ENCODE data around the gene TTLL6.
"Not testable (repeated sequence)": the region's sequence is repeated elsewhere in the genome, so short reads cannot be mapped to it uniquely, and the experiment has no call there.

TTLL6 gene

GRCh38 chr17:48814504-48814903, 2.5 kb downstream of the TTLL6 start:
- Histone ChIP-seq H3K27me3 (ENCODE audit: control insufficient read depth, insufficient read depth, low read length) (peaks cover 18% of the 10 kb centered on the region), H3K9ac (ENCODE audit: low read length) (no peak overlapping the region), H3K27ac (ENCODE audit: low read depth, low read length) (no peak overlapping the region), H3K4me3 (ENCODE audit: low read depth, low read length) (no peak overlapping the region), H3K4me1 (ENCODE audit: control insufficient read depth, insufficient read depth, low read length) (peaks cover 20% of the 10 kb centered on the region), H3K36me3 (ENCODE audit: control insufficient read depth, insufficient read depth, low read length) (no peaks in the 10 kb centered on the region), H3K9me3 (ENCODE audit: control insufficient read depth, insufficient read depth, low read depth, low read length) (no peaks in the 10 kb centered on the region)

- H3K9ac ChIP-seq (ENCODE audit: low read length) = no peak overlapping the region
- H3K4me3 ChIP-seq (ENCODE audit: low read depth, low read length) = no peak overlapping the region
- no peaks in the 10 kb centered on the region for H3K36me3 ChIP-seq (ENCODE audit: control insufficient read depth, insufficient read depth, low read length)
- no peaks in the 10 kb centered on the region for H3K9me3 ChIP-seq (ENCODE audit: control insufficient read depth, insufficient read depth, low read depth, low read length)
- H3K27me3 ChIP-seq (ENCODE audit: control insufficient read depth, insufficient read depth, low read length) = peaks cover 18% of the 10 kb centered on the region
- H3K4me1 ChIP-seq (ENCODE audit: control insufficient read depth, insufficient read depth, low read length) = no peaks in the 10 kb centered on the region
- H3K27ac ChIP-seq (ENCODE audit: low read depth, low read length) = no peak overlapping the region
Observed at GRCh38 chr17:48812001-48812400, 5.0 kb downstream of the TTLL6 start.

GRCh38 chr17:48809182-48809581, 7.8 kb downstream of the TTLL6 start:
- no peak overlapping the region for H3K27ac ChIP-seq (ENCODE audit: low read depth, low read length)

GRCh38 chr17:48804936-48805411, 12.1 kb downstream of the TTLL6 start:
- H3K27ac ChIP-seq (ENCODE audit: low read depth, low read length) = no peak overlapping the region
- no peaks in the 10 kb centered on the region for H3K36me3 ChIP-seq (ENCODE audit: control insufficient read depth, insufficient read depth, low read length)
- H3K4me1 ChIP-seq (ENCODE audit: control insufficient read depth, insufficient read depth, low read length) = no peaks in the 10 kb centered on the region
- no peak overlapping the region for H3K9ac ChIP-seq (ENCODE audit: low read length)
- H3K4me3 ChIP-seq (ENCODE audit: low read depth, low read length) = peak overlapping the region; percentile 19
- H3K27me3 ChIP-seq (ENCODE audit: control insufficient read depth, insufficient read depth, low read length) = no peaks in the 10 kb centered on the region
- H3K9me3 ChIP-seq (ENCODE audit: control insufficient read depth, insufficient read depth, low read depth, low read length) = no peaks in the 10 kb centered on the region

More at GRCh38 chr17:48809182-48809581, 7.8 kb downstream of the TTLL6 start:
- Histone ChIP-seq H3K36me3 (ENCODE audit: control insufficient read depth, insufficient read depth, low read length) (no peaks in the 10 kb centered on the region), H3K4me3 (ENCODE audit: low read depth, low read length) (no peak overlapping the region), H3K27me3 (ENCODE audit: control insufficient read depth, insufficient read depth, low read length) (no peaks in the 10 kb centered on the region), H3K9ac (ENCODE audit: low read length) (no peak overlapping the region), H3K4me1 (ENCODE audit: control insufficient read depth, insufficient read depth, low read length) (no peaks in the 10 kb centered on the region), H3K9me3 (ENCODE audit: control insufficient read depth, insufficient read depth, low read depth, low read length) (no peaks in the 10 kb centered on the region)

- Histone ChIP-seq H3K4me1 (ENCODE audit: control insufficient read depth, insufficient read depth, low read length) (no peaks in the 10 kb centered on the region), H3K27me3 (ENCODE audit: control insufficient read depth, insufficient read depth, low read length) (no peaks in the 10 kb centered on the region), H3K9ac (ENCODE audit: low read length) (no peak overlapping the region), H3K9me3 (ENCODE audit: control insufficient read depth, insufficient read depth, low read depth, low read length) (no peaks in the 10 kb centered on the region), H3K4me3 (ENCODE audit: low read depth, low read length) (no peak overlapping the region), H3K27ac (ENCODE audit: low read depth, low read length) (no peak overlapping the region), H3K36me3 (ENCODE audit: control insufficient read depth, insufficient read depth, low read length) (no peaks in the 10 kb centered on the region)
Observed at GRCh38 chr17:48800626-48801217, 16.3 kb downstream of the TTLL6 start.

- no peaks in the 10 kb centered on the region for H3K4me1 ChIP-seq (ENCODE audit: control insufficient read depth, insufficient read depth, low read length)
- no peaks in the 10 kb centered on the region for H3K9me3 ChIP-seq (ENCODE audit: control insufficient read depth, insufficient read depth, low read depth, low read length)
- peaks cover 4% of the 10 kb centered on the region; the same call in 1 of the 2 replicates for H3K27me3 ChIP-seq (ENCODE audit: control insufficient read depth, insufficient read depth, low read length)
- H3K4me3 ChIP-seq (ENCODE audit: low read depth, low read length) = no peak overlapping the region
- no peaks in the 10 kb centered on the region for H3K36me3 ChIP-seq (ENCODE audit: control insufficient read depth, insufficient read depth, low read length)
- no peak overlapping the region for H3K27ac ChIP-seq (ENCODE audit: low read depth, low read length)
- no peak overlapping the region for H3K9ac ChIP-seq (ENCODE audit: low read length)
Observed at GRCh38 chr17:48799069-48799723, 17.8 kb downstream of the TTLL6 start.

- not testable (repeated sequence) for H3K4me1 ChIP-seq (ENCODE audit: control insufficient read depth, insufficient read depth, low read length); H3K9me3 ChIP-seq (ENCODE audit: control insufficient read depth, insufficient read depth, low read depth, low read length); H3K27ac ChIP-seq (ENCODE audit: low read depth, low read length); H3K36me3 ChIP-seq (ENCODE audit: control insufficient read depth, insufficient read depth, low read length); H3K9ac ChIP-seq (ENCODE audit: low read length); H3K4me3 ChIP-seq (ENCODE audit: low read depth, low read length)
- peaks cover 33% of the 10 kb centered on the region; the same call in 1 of the 2 replicates for H3K27me3 ChIP-seq (ENCODE audit: control insufficient read depth, insufficient read depth, low read length)
Observed at GRCh38 chr17:48796163-48796522, 20.9 kb downstream of the TTLL6 start.

- H3K4me1 ChIP-seq (ENCODE audit: control insufficient read depth, insufficient read depth, low read length) = peaks cover 9% of the 10 kb centered on the region
- no peaks in the 10 kb centered on the region for H3K9me3 ChIP-seq (ENCODE audit: control insufficient read depth, insufficient read depth, low read depth, low read length)
- H3K27me3 ChIP-seq (ENCODE audit: control insufficient read depth, insufficient read depth, low read length) = peaks cover 36% of the 10 kb centered on the region
- H3K27ac ChIP-seq (ENCODE audit: low read depth, low read length) = no peak overlapping the region
- no peak overlapping the region for H3K9ac ChIP-seq (ENCODE audit: low read length)
- no peaks in the 10 kb centered on the region for H3K36me3 ChIP-seq (ENCODE audit: control insufficient read depth, insufficient read depth, low read length)
- no peak overlapping the region for H3K4me3 ChIP-seq (ENCODE audit: low read depth, low read length)
Observed at GRCh38 chr17:48795444-48796162, 21.4 kb downstream of the TTLL6 start.

- H3K27ac ChIP-seq (ENCODE audit: low read depth, low read length) = no peak overlapping the region
- H3K36me3 ChIP-seq (ENCODE audit: control insufficient read depth, insufficient read depth, low read length) = no peaks in the 10 kb centered on the region
- H3K4me1 ChIP-seq (ENCODE audit: control insufficient read depth, insufficient read depth, low read length) = peaks cover 11% of the 10 kb centered on the region
- no peak overlapping the region for H3K9ac ChIP-seq (ENCODE audit: low read length)
- no peaks in the 10 kb centered on the region for H3K9me3 ChIP-seq (ENCODE audit: control insufficient read depth, insufficient read depth, low read depth, low read length)
- H3K4me3 ChIP-seq (ENCODE audit: low read depth, low read length) = no peak overlapping the region
- peaks cover 51% of the 10 kb centered on the region for H3K27me3 ChIP-seq (ENCODE audit: control insufficient read depth, insufficient read depth, low read length)
Observed at GRCh38 chr17:48792033-48792798, 24.8 kb downstream of the TTLL6 start.

GRCh38 chr17:48791128-48792032, 25.6 kb downstream of the TTLL6 start:
- Histone ChIP-seq H3K9me3 (ENCODE audit: control insufficient read depth, insufficient read depth, low read depth, low read length) (no peaks in the 10 kb centered on the region), H3K27ac (ENCODE audit: low read depth, low read length) (no peak overlapping the region), H3K9ac (ENCODE audit: low read length) (no peak overlapping the region), H3K36me3 (ENCODE audit: control insufficient read depth, insufficient read depth, low read length) (no peaks in the 10 kb centered on the region), H3K27me3 (ENCODE audit: control insufficient read depth, insufficient read depth, low read length) (peaks cover 51% of the 10 kb centered on the region), H3K4me3 (ENCODE audit: low read depth, low read length) (no peak overlapping the region), H3K4me1 (ENCODE audit: control insufficient read depth, insufficient read depth, low read length) (peaks cover 11% of the 10 kb centered on the region)
